GM12891 (cell line): ENCODE results near the gene FMC1.

Source experiments
- PAX5 ChIP-seq: IDR thresholded peaks from 2 replicates; pipeline ENCODE4 v1.6.1; 2011; ENCODE audit warnings: low read length, moderate library complexity, mild to moderate bottlenecking; ENCODE audit not compliant: insufficient read depth, severe bottlenecking
- POLR2A ChIP-seq: IDR thresholded peaks from 2 replicates; pipeline ENCODE4 v1.6.1; 2011; ENCODE audit warnings: low read depth, low read length, control low read depth
- POLR2AphosphoS5 ChIP-seq: IDR thresholded peaks from 2 replicates; pipeline ENCODE4 v1.6.1; 2011; ENCODE audit warnings: low read depth, low read length, control low read depth
- POU2F2 ChIP-seq: IDR thresholded peaks from 2 replicates; pipeline ENCODE4 v1.6.1; 2011; ENCODE audit warnings: low read depth, mild to moderate bottlenecking, control low read depth, low read length, moderate library complexity
- SPI1 ChIP-seq: IDR thresholded peaks from 2 replicates; pipeline ENCODE4 v1.6.1; 2011; ENCODE audit warnings: low read depth, low read length, control low read depth
- TAF1 ChIP-seq: IDR thresholded peaks from 2 replicates; pipeline ENCODE4 v1.6.1; 2011; ENCODE audit warnings: low read depth, low read length, control low read depth

GRCh38 chr7:139351027-139351426 lies 9.9 kb downstream of the FMC1 start:
- no peak for TF ChIP-seq POLR2A
- no peak for TF ChIP-seq POLR2AphosphoS5
- TF ChIP-seq TAF1 = no peak
- no peak for TF ChIP-seq SPI1
- no peak for TF ChIP-seq PAX5
- TF ChIP-seq POU2F2 = no peak
